Ascending aorta (tissue), 2 donors: ENCODE measurements around the gene TTLL5. TPM values are rescaled to one million over a fixed set of nuclear protein-coding genes. Genes with fewer than 3 reads are reported as not detected.

Source experiments
- DNase-seq, 2 donors: peaks; one replicate each; pipeline ENCODE4 v3.0.0-alpha.2; 2019; ENCODE audit warnings: low spot score in 2 of 2
- H3K27ac ChIP-seq, 2 donors: fragments of 200-600 bp; sonication (generic); one replicate each; pipeline ENCODE4 v1.5.1; 2016 to 2017; ENCODE audit warnings: mild to moderate bottlenecking in 1 of 2
- H3K27me3 ChIP-seq: fragments of 200-600 bp; sonication (generic); one replicate; pipeline ENCODE4 v1.5.1; 2017
- H3K36me3 ChIP-seq, 2 donors: fragments of 200-600 bp; sonication (generic); one replicate each; pipeline ENCODE4 v1.5.1; 2016
- H3K4me1 ChIP-seq, 2 donors: fragments of 200-600 bp; sonication (generic); one replicate each; pipeline ENCODE4 v1.5.1; 2016 to 2017; ENCODE audit warnings: mild to moderate bottlenecking in 1 of 2
- H3K4me3 ChIP-seq, 2 donors: fragments of 200-600 bp; sonication (generic); one replicate each; pipeline ENCODE4 v1.5.1; 2016 to 2017; ENCODE audit warnings: mild to moderate bottlenecking in 1 of 2
- H3K9me3 ChIP-seq, 2 donors: fragments of 200-600 bp; sonication (generic); one replicate each; pipeline ENCODE4 v1.5.1; 2016
- CTCF ChIP-seq, 3 experiments: fragments of 200-600 bp in 2 of 3; fragments of 450-650 bp in 1 of 3; sonication (generic) in 2 of 3; IDR thresholded peaks; one replicate each; pipeline ENCODE4 v1.5.1; 2016 to 2019; ENCODE audit warnings: antibody characterized with exemption in 3 of 3, mild to moderate bottlenecking in 1 of 3, moderate library complexity in 1 of 3
- intact Hi-C: fragments of 100-400 bp; cut with DNase I; formaldehyde crosslinking; loops from one replicate; pipeline ENCODE4 v1.15.1; 2023
- total RNA-seq: library from RNA; depleted of rRNA; stranded (reverse); fragments of >200 nt; gene quantifications from one replicate; pipeline ENCODE4 v1.1.0, GENCODE V29; 2016

The TTLL5 gene
- total RNA-seq, 1 donor from 2014 or later: 43.1 TPM

- H3K27ac ChIP-seq: no peak overlapping the region
- H3K9me3 ChIP-seq: no peaks in the 10 kb centered on the region
- DNase-seq: no peak
- intact Hi-C loops: no loop called here
- H3K4me3 ChIP-seq: no peak overlapping the region
- no peaks in the 10 kb centered on the region for H3K27me3 ChIP-seq
- no peaks in the 10 kb centered on the region for H3K4me1 ChIP-seq
- no peaks in the 10 kb centered on the region for H3K36me3 ChIP-seq
- TF ChIP-seq CTCF (IDR thresholded peaks at IDR 0.05): no peak
Observed at GRCh38 chr14:75926431-75927115, 265.5 kb downstream of the TTLL5 start.

GRCh38 chr14:75927564-75928087 is 266.6 kb downstream of the TTLL5 start:
- H3K4me3 ChIP-seq: no peak overlapping the region
- intact Hi-C loops: no loop called here
- no peaks in the 10 kb centered on the region for H3K36me3 ChIP-seq
- no peak for TF ChIP-seq CTCF (IDR thresholded peaks at IDR 0.05)
- no peaks in the 10 kb centered on the region for H3K27me3 ChIP-seq
- no peak for DNase-seq
- no peak overlapping the region for H3K27ac ChIP-seq
- H3K9me3 ChIP-seq: no peaks in the 10 kb centered on the region
- no peaks in the 10 kb centered on the region for H3K4me1 ChIP-seq

- Histone ChIP-seq H3K27me3 (no peaks in the 10 kb centered on the region), H3K4me3 (no peak overlapping the region), H3K4me1 (no peaks in the 10 kb centered on the region), H3K27ac (no peak overlapping the region), H3K36me3 (no peaks in the 10 kb centered on the region), H3K9me3 (no peaks in the 10 kb centered on the region)
- DNase-seq: no peak
- intact Hi-C loops: no loop called here
- TF ChIP-seq CTCF (IDR thresholded peaks at IDR 0.05): no peak
Observed at GRCh38 chr14:75928690-75929181, 267.7 kb downstream of the TTLL5 start.

- Histone ChIP-seq H3K4me3 (no peak overlapping the region), H3K9me3 (no peaks in the 10 kb centered on the region), H3K27ac (no peak overlapping the region), H3K4me1 (no peaks in the 10 kb centered on the region), H3K36me3 (no peaks in the 10 kb centered on the region), H3K27me3 (no peaks in the 10 kb centered on the region)
- no peak for TF ChIP-seq CTCF (IDR thresholded peaks at IDR 0.05)
- intact Hi-C loops: no loop called here
- DNase-seq: no peak
Observed at GRCh38 chr14:75933712-75934296, 272.8 kb downstream of the TTLL5 start.

GRCh38 chr14:75934998-75935628 is 274.1 kb downstream of the TTLL5 start:
- intact Hi-C loops: no loop called here
- Histone ChIP-seq H3K4me1 (no peaks in the 10 kb centered on the region), H3K27ac (no peak overlapping the region), H3K4me3 (no peak overlapping the region), H3K36me3 (no peaks in the 10 kb centered on the region), H3K27me3 (no peaks in the 10 kb centered on the region), H3K9me3 (no peaks in the 10 kb centered on the region)
- TF ChIP-seq CTCF (IDR thresholded peaks at IDR 0.05): no peak
- no peak for DNase-seq
